H9 (cell line): ENCODE data around the gene SERPINB2. TPM values are rescaled to one million over a fixed set of nuclear protein-coding genes. Genes with fewer than 3 reads are reported as not detected.

Source experiments
- DNase-seq: peaks from one replicate; pipeline ENCODE4 v3.0.0-alpha.2; 2017
- H2AFZ ChIP-seq: one replicate; pipeline ENCODE4 v1.6.1; 2013; ENCODE audit warnings: mild to moderate bottlenecking, low read length, control low read depth, moderate library complexity
- H2AK5ac ChIP-seq: 2 replicates; pipeline ENCODE4 v1.6.1; 2013; ENCODE audit warnings: low read length, control low read depth, mixed read lengths; ENCODE audit not compliant: insufficient read length
- H2BK120ac ChIP-seq: one replicate; pipeline ENCODE4 v1.6.1; 2013; ENCODE audit warnings: low read depth, mild to moderate bottlenecking, low read length, control low read depth, inconsistent platforms; ENCODE audit not compliant: poor library complexity, severe bottlenecking
- H2BK12ac ChIP-seq: 2 replicates; pipeline ENCODE4 v1.6.1; 2013; ENCODE audit warnings: low read length, control low read depth, mixed read lengths, low read depth; ENCODE audit not compliant: insufficient read length
- H2BK15ac ChIP-seq: 2 replicates; pipeline ENCODE4 v1.6.1; 2013; ENCODE audit warnings: low read depth, low read length, control low read depth
- H2BK20ac ChIP-seq: one replicate; pipeline ENCODE4 v1.6.1; 2013; ENCODE audit warnings: low read depth, mild to moderate bottlenecking, low read length, control low read depth, inconsistent platforms; ENCODE audit not compliant: poor library complexity, severe bottlenecking
- H2BK5ac ChIP-seq: 2 replicates; pipeline ENCODE4 v1.6.1; 2013; ENCODE audit warnings: low read length, control low read depth, mixed read lengths; ENCODE audit not compliant: insufficient read length
- H3K14ac ChIP-seq: 2 replicates; pipeline ENCODE4 v1.6.1; 2013; ENCODE audit warnings: low read length, control low read depth; ENCODE audit not compliant: insufficient read depth
- H3K18ac ChIP-seq: 2 replicates; pipeline ENCODE4 v1.6.1; 2013; ENCODE audit warnings: low read depth, mild to moderate bottlenecking, mixed read lengths, low read length, control low read depth; ENCODE audit not compliant: insufficient read length
- H3K23ac ChIP-seq: 2 replicates; pipeline ENCODE4 v1.6.1; 2013; ENCODE audit warnings: low read length, control low read depth, mixed read lengths, low read depth; ENCODE audit not compliant: insufficient read length
- H3K23me2 ChIP-seq: 2 replicates; pipeline ENCODE4 v1.6.1; 2013; ENCODE audit warnings: low read depth, mild to moderate bottlenecking, mixed read lengths, low read length, control low read depth; ENCODE audit not compliant: insufficient read length, poor library complexity, severe bottlenecking
- H3K27ac ChIP-seq: 2 replicates; pipeline ENCODE4 v1.5.1; 2013; ENCODE audit warnings: low read length, control low read depth, mixed read lengths, low read depth; ENCODE audit not compliant: insufficient read length
- H3K27me3 ChIP-seq: 2 replicates; pipeline ENCODE4 v1.6.1; 2013; ENCODE audit warnings: low read length, control low read depth, inconsistent platforms; ENCODE audit not compliant: insufficient read depth
- H3K4ac ChIP-seq: 2 replicates; pipeline ENCODE4 v1.6.1; 2013; ENCODE audit warnings: low read depth, mild to moderate bottlenecking, control low read depth, inconsistent platforms, low read length, moderate library complexity
- H3K4me1 ChIP-seq: 2 replicates; pipeline ENCODE4 v1.6.1; 2013; ENCODE audit warnings: low read length, control low read depth, inconsistent platforms; ENCODE audit not compliant: insufficient read depth
- H3K4me2 ChIP-seq: 2 replicates; pipeline ENCODE4 v1.6.1; 2013; ENCODE audit warnings: low read length, control low read depth, mixed read lengths; ENCODE audit not compliant: insufficient read length, insufficient read depth
- H3K56ac ChIP-seq: 2 replicates; pipeline ENCODE4 v1.6.1; 2013; ENCODE audit warnings: low read depth, mild to moderate bottlenecking, mixed read lengths, low read length, control low read depth; ENCODE audit not compliant: insufficient read length
- H3K79me1 ChIP-seq: 2 replicates; pipeline ENCODE4 v1.6.1; 2013; ENCODE audit warnings: low read depth, mild to moderate bottlenecking, moderate library complexity, low read length, control low read depth, inconsistent platforms; ENCODE audit not compliant: insufficient read depth, poor library complexity, severe bottlenecking
- H3K79me2 ChIP-seq: 2 replicates; pipeline ENCODE4 v1.6.1; 2013; ENCODE audit warnings: low read length, control low read depth, inconsistent platforms; ENCODE audit not compliant: insufficient read depth
- H3K9ac ChIP-seq: 2 replicates; pipeline ENCODE4 v1.6.1; 2013; ENCODE audit warnings: low read length, control low read depth, mixed read lengths; ENCODE audit not compliant: insufficient read length; ENCODE audit errors: extremely low read depth
- H3K9me3 ChIP-seq: one replicate; pipeline ENCODE4 v1.6.1; 2013; ENCODE audit warnings: low read depth, low read length, inconsistent platforms; ENCODE audit not compliant: control insufficient read depth
- H3T11ph ChIP-seq: one replicate; pipeline ENCODE4 v1.6.1; 2013; ENCODE audit warnings: mild to moderate bottlenecking, low read length, control low read depth, inconsistent platforms
- H4K20me1 ChIP-seq: one replicate; pipeline ENCODE4 v1.6.1; 2013; ENCODE audit not compliant: control insufficient read depth, insufficient read length, insufficient read depth
- H4K5ac ChIP-seq: 2 replicates; pipeline ENCODE4 v1.6.1; 2013; ENCODE audit warnings: low read depth, mild to moderate bottlenecking, mixed read lengths, low read length, control low read depth; ENCODE audit not compliant: insufficient read length
- H4K8ac ChIP-seq: replicated peaks from 2 replicates; pipeline ENCODE4 v1.6.1; 2013; ENCODE audit warnings: low read length, control low read depth, mixed read lengths, low read depth; ENCODE audit not compliant: insufficient read length
- H4K91ac ChIP-seq: 2 replicates; pipeline ENCODE4 v1.6.1; 2013; ENCODE audit warnings: low read depth, mild to moderate bottlenecking, moderate library complexity, mixed read lengths, low read length, control low read depth; ENCODE audit not compliant: insufficient read length
- H3K27ac Mint-ChIP-seq, 3 experiments: 2 replicates in 2 of 3; 3 replicates in 1 of 3; pipeline ENCODE4 v1.8.0; 2020 to 2021; ENCODE audit warnings: mixed read lengths in 3 of 3, mild to moderate bottlenecking in 1 of 3, moderate library complexity in 1 of 3
- H3K27me3 Mint-ChIP-seq: 2 replicates; pipeline ENCODE4 v1.8.0; 2021; ENCODE audit warnings: low read depth, mild to moderate bottlenecking, moderate library complexity, mixed read lengths
- H3K36me3 Mint-ChIP-seq, 3 experiments: 2 replicates in 2 of 3; 3 replicates in 1 of 3; pipeline ENCODE4 v1.8.0; 2020 to 2021; ENCODE audit warnings: low read depth in 3 of 3, mixed read lengths in 3 of 3; ENCODE audit not compliant: insufficient read depth in 1 of 3
- H3K4me1 Mint-ChIP-seq, 2 experiments: 2 replicates each; pipeline ENCODE4 v1.8.0; 2020; ENCODE audit warnings: mixed read lengths in 2 of 2
- H3K4me3 Mint-ChIP-seq, 2 experiments: 2 replicates in 1 of 2; 3 replicates in 1 of 2; pipeline ENCODE4 v1.8.0; 2020 to 2021; ENCODE audit warnings: mild to moderate bottlenecking in 2 of 2, mixed read lengths in 2 of 2, moderate library complexity in 1 of 2
- H3K9me3 Mint-ChIP-seq, 2 experiments: 2 replicates in 1 of 2; 3 replicates in 1 of 2; pipeline ENCODE4 v1.8.0; 2020; ENCODE audit warnings: mild to moderate bottlenecking in 2 of 2, mixed read lengths in 2 of 2, moderate library complexity in 1 of 2
- WGBS: extraction: QIAGEN DNeasy Blood & Tissue Kit; methylation state at CpG from one replicate; pipeline ENCODE4 v1.1.7; 2013; ENCODE audit warnings: missing lambda C conversion rate, low lambda C conversion rate, mixed read lengths; ENCODE audit not compliant: insufficient read length; ENCODE audit errors: extremely low coverage; 5-methylcytosine and 5-hydroxymethylcytosine counted together
- total RNA-seq: library from RNA; stranded (reverse); gene quantifications from 2 replicates; pipeline ENCODE4 v1.2.1, GENCODE V29; 2021
- TF ChIP-seq, protein P1 (sequence below): fragments of 200-600 bp; sonication (generic); conservative IDR thresholded peaks from 3 replicates; pipeline ENCODE4 v1.8.0; 2021; ENCODE audit warnings: antibody characterized with exemption, mild to moderate bottlenecking

SERPINB2 gene
- total RNA-seq, 1 experiment from 2014 or later = not detected

DNA sequence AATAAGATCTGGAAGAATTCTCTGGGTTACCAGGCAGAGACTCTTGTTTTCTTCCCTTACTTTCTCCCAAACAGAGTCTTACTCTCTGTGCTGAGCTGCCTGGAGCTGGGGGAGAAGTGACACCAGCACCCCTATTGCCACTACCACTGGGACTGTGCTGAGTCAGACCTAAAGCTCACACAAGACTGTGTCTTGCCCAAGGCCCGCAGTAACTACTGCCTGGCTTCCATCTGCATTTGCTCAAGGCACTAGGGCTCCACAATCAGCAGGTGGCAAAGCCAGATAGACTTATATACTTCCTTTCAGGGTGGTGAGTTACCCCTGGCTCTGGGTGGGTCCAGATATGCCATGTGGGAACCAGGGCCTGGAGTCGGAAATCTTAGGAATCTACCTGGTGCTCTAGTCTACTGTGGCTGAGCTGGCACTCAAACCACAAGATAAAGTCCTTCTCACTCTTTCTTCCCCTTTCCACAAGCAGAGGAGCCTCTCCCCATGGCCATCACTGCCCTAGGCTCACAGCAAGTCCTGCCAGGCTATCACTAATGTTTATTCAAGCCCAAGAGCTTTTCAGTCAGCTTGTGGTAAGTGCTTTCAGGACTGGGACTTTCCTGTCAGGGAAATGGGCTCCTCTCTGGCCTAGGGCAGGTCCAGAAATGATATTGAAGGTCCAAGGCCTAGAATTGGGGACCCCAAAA is 27.6 kb upstream of the SERPINB2 start:
- Histone ChIP-seq H2BK20ac (no peak overlapping the region), H3K79me2 (no peaks in the 10 kb centered on the region), H3K27me3 (no peaks in the 10 kb centered on the region), H2BK15ac (no peak overlapping the region), H3K56ac (no peak overlapping the region), H2BK120ac (no peak overlapping the region), H3K23me2 (no peaks in the 10 kb centered on the region), H3K14ac (no peak overlapping the region), H4K91ac (no peak overlapping the region), H3K4me2 (no peak overlapping the region), H4K20me1 (no peaks in the 10 kb centered on the region), H2BK5ac (no peak overlapping the region), H2AFZ (no peak overlapping the region), H2AK5ac (no peak overlapping the region), H3K4ac (no peak overlapping the region), H2BK12ac (no peak overlapping the region), H3K18ac (no peak overlapping the region), H4K8ac (no peak overlapping the region), H3K9ac (no peak overlapping the region), H4K5ac (no peak overlapping the region), H3K23ac (no peak overlapping the region), H3K9me3 (no peaks in the 10 kb centered on the region), H3K4me1 (no peaks in the 10 kb centered on the region), H3K27ac (no peak overlapping the region), H3K79me1 (no peaks in the 10 kb centered on the region), H3T11ph (no peak overlapping the region)
- Mint-ChIP-seq H3K36me3 (no peaks in the 10 kb centered on the region), H3K4me3 (no peak overlapping the region), H3K9me3 (peaks cover 0 to 4% of the 10 kb centered on the region in 2 experiments; a peak in 3 of 5 replicates), H3K4me1 (no peaks in the 10 kb centered on the region), H3K27me3 (no peaks in the 10 kb centered on the region), H3K27ac (no peak overlapping the region)
- TF ChIP-seq, protein P1, sequence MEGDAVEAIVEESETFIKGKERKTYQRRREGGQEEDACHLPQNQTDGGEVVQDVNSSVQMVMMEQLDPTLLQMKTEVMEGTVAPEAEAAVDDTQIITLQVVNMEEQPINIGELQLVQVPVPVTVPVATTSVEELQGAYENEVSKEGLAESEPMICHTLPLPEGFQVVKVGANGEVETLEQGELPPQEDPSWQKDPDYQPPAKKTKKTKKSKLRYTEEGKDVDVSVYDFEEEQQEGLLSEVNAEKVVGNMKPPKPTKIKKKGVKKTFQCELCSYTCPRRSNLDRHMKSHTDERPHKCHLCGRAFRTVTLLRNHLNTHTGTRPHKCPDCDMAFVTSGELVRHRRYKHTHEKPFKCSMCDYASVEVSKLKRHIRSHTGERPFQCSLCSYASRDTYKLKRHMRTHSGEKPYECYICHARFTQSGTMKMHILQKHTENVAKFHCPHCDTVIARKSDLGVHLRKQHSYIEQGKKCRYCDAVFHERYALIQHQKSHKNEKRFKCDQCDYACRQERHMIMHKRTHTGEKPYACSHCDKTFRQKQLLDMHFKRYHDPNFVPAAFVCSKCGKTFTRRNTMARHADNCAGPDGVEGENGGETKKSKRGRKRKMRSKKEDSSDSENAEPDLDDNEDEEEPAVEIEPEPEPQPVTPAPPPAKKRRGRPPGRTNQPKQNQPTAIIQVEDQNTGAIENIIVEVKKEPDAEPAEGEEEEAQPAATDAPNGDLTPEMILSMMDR = no peak
- no peak for DNase-seq
- WGBS = no CpG with 5 or more reads among the region's 2 CpGs
